Measurements from ENCODE around the gene DLG1.

The DLG1 gene

DNA sequence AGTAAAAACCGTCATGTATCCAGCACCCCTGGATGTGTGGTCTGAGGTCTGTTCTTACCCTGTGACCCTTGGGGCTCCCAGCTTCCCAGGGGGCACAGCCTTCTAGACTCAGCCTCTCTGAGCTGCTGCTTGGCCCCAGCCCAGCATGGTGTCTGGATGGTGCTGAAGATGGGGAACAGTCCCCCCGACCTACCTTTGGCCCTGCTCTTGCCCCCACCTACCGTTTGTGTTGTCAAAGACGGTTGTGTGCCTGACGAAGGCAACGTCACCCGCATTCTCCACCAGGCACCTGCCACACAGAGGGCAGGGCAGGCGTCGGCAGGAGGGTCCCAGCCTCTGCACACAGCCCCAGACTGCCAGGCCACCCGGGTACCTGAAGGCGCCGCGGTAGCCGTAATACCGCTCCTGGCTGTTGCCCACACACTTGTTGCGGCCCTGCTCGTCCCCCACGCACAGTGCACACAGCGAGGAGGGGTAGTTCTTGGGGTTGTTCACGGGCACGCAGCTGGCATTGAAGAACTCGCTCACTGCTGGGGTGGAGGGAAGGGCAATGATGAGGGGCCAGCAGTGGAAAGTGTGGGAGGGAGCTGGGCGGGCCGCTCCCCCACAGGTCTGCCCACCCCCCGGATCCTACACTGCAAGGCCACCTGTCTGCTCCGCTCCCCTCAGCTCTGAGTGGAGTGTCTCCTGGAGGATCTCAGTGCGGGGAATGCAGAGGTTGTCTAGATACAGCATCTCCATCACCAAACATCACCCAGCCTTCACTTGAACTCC, 289.8 kb downstream of the DLG1 start:
- DNase-seq = no peak

DNA sequence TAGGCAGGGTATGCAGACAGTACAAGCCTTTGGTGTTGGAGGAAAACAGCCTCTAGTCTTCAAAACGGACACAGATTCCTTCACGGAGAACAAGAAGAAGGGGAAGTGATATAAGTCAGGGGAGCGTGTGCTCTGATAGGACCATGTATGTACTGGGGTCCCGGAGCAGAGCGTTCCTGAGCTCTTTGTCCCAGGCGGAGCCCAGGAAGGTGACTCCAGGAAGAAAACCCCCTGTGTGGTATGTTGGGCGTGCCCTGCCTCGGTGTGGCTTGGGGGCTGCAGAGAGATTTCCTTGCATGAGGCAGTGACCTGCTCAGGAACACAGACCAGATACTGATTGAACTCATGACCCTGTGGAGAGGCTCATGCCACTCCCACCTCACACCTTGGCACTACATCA, 290.5 kb downstream of the DLG1 start:
- no peak for DNase-seq

DNA sequence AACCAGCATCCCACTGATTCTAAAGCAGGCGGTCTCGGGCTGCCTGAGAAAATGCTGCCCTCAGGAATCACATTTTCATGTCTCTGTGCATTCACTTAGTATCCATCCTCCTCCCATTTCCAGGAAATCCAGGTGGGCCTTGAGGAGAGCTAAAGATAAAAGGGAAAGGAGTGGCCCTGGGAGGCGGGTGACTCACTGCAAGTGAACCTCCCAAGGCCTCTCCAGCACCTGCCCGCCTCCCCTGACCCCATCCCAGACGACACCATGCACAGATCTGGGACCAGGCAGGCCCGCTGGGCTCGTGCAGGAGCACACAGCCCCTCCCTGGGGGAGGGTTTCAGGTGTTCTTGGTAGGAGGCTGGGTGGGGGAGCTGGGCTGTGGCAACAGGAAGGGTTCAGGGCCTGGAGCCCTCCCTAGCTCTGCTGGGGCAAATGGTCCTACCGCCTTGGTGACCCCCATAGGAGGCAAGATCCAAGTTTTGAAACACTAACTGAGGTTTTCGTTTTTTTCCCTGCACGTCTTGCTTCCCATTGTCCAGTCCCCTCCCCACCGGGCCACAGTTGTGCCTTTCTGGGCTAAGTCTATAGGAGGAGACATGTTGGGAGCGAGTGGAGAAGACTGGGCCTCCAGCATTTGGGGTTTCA, 291.0 kb downstream of the DLG1 start:
- no peak for DNase-seq

DNA sequence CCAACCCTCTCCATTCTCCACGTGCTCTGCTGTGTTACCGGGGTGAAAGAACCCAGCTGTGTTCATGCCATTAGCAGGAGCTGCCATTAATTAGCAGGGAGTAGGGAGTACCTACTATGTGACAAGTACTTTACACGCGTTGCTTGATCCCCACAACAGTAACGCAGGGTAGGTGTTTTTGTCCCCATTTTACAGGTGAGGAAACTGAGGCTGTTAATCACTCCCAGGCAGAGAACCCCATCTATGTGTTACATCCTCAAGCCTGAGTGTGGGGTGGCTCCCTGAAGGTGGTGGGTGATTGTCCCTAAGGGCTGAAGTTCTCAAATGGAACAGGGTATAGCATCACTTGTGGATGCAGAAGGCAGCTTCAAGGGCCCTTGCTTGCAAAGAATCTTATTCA, 291.6 kb downstream of the DLG1 start:
- DNase-seq = no peak

DNA sequence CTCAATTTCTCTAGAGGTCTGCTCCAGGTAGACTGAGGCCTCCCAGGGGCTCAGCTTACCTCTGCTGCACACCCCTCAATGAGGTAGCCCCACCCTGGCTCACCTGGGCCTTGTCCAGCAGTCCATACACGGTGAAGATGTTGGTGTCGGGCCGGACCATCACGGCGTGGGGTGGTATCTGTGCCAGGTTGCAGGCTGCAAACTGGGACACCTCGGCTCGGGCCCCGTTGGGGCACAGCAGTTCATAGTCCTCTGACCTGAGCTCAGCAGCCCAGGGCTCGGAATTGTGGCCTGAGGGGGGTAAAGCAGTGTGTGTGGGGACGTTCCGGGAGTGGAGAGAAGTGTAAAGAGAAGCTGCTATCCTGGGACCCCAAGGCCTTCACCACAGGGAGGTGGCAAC, 292.0 kb downstream of the DLG1 start:
- no peak for DNase-seq

DNA sequence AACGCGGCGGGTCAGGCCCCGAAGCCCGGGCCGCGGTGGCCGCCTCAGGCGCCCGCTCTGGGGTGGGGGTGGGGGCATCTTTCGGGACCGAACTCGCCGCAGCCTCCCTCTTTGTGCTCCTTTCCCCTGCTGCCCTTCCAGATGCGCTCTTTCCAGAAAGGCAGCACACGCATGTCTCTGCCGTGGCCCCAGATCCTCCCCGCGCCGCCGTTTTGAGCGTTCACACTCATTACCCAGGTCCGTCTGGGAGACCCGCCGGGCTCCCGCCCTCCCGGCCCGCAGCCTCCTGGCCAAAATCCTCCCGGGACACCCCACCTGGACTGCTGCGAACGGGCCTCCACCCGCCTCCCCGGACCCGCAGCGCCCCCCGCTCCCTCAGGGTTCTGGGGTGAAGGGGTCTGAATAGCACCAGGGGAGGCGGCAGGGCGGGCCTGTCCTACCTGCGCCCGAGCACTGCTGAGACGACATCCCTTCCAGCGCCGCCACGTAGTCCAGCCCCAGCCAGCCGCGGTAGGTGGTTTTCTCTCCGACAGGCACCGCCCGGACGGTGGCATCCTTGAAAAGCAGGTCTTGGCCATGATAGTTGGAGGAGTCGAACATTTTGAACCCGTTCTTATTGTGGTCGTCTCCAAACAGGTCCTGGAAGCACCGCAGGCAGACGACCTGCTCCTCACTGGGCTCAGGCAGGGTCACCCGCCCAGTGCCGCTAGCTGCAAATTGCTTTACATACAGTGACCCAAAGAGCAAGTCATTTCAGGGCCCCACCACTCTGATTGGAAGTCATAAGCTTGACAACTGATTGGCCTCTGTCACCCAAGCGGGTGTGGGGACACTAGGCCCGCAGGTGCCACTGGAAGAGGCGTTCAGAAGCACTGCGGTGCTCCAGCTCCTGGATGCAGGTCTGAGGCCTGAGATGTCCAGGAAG, 294.7 kb downstream of the DLG1 start:
- DNase-seq = no peak

DNA sequence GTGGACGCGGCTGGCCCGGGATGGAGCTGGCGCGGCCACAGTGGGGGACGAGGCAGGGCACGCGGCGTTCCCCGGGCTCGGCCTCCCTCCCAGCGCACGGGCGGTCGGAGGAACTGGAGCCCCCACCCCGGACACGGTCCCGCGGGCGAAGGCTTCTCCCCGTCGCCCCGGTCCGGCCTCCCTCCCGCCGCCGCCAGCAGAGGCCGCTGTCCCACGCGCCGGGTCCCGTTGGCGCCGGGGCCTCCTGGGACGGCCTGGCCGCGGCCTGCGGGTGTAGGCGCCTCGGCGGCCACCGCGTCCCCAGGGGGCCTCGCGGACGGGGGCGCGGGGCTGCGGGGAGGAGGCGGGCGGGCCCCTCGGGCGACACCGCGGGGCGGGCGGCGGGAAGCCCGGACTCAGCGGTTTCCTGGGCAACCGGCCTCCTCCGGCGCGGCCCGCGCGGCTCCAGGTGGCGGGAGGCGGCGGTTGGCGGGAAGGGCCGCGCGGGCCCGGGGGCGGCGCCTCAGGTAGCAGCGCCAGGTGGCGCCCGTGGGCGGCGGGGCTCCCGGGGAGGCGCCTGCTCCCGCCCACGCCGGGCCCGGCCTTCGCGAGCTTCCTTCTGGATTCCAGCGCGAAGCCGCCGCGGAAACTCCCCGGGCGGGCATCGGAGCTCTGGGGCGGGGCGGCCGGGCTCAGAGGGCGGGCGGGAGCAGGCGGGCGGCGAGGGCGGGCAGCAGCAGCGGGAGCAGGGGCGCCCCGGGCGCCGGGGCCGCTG, 295.5 kb downstream of the DLG1 start:
- peak; percentile 68 for DNase-seq

DNA sequence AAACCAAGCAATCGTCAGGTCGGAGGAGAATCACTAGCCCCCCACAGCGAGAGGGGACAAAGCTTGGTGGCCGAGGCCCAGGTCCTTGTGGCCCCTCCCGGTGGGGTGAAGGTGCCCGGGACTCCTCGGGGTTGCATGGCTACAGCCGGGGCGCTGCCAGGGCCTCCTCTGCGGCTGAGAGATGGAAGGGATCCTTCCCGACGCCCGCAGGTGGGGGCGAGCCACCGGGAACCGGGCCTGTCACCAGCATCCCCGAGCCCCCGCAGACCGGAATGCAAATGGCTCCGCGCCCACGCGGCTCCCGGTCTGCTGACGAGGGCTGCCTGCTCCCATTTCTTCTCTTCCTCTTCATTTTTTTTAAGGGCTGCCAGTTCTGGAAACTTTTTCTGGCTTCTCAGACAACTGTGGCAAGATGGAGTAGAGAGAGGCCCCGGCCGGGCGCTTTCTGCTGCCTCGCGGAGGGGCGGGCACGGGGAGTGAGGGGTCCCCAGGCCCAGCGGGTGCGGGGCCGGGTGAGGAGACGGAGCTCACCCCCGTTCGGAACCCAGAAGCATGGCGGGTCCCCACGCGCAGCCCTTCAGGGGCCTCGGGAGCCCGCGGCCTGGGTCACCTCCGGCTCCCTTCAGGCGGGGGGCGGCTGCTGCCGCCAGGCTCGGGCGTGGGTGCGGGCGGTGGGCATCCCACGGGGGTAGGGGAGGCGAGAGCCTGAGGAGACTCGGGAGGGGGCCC, 296.3 kb downstream of the DLG1 start:
- no peak for DNase-seq

DNA sequence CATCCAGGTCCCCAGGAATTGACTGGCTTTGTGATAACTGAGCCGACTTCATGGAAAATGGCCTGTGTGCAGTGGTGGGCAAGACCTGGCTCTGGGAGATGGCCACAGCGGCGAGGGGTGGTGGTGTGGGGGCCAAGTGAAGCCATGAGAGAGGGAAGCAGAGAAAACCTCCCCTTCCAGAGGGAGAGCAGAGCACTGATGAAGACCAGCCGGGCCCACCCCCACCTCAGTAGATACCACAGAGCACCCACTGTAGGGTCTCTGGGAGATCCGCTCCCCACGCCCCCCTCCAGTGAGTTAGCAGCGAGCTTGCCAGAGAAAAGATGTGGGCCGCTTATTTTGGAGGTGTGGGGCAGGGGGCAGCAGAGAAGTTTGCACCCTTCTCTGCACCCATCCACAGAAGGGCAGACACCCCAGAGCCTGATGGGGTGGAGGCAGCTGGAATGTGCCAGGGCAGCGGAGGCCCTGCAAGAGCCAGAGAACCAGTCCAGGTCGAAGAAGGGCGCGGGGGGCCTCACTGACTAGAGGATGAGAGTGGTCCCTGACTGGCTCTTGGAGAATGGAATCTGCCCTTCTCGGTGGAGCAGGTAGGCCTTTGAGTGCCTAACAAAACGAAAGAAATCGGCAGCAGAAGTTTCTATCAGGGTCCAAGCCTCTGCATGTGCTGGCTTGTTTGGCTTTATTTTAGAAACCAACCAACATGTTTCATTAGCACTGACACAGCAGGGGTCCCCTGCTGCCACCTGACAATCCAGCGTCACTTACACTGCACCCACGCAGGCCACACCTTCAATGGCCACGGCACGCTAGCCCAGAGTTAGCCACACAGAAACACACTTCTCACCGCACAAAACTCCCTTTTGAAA, 297.1 kb downstream of the DLG1 start:
- DNase-seq = no peak

DNA sequence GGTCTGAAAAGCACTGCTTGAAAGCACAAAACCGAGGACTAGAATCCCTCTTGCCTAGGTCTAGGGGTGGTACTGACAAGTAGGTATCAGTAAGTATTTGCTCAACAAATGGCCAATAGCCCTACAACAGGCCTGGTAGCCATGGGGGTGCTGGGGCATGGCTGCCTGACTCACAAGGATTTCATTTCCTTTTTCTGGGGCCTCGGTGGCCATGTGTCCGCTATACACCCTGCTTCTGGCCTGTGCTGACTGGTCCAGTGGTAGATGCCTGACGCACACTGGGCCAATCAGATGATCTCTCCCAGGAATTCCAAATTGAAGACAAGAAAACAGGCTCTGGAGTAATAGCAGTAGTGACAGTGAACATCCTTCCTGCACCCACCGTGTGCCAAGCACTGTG, 298.2 kb downstream of the DLG1 start:
- no peak for DNase-seq

DNA sequence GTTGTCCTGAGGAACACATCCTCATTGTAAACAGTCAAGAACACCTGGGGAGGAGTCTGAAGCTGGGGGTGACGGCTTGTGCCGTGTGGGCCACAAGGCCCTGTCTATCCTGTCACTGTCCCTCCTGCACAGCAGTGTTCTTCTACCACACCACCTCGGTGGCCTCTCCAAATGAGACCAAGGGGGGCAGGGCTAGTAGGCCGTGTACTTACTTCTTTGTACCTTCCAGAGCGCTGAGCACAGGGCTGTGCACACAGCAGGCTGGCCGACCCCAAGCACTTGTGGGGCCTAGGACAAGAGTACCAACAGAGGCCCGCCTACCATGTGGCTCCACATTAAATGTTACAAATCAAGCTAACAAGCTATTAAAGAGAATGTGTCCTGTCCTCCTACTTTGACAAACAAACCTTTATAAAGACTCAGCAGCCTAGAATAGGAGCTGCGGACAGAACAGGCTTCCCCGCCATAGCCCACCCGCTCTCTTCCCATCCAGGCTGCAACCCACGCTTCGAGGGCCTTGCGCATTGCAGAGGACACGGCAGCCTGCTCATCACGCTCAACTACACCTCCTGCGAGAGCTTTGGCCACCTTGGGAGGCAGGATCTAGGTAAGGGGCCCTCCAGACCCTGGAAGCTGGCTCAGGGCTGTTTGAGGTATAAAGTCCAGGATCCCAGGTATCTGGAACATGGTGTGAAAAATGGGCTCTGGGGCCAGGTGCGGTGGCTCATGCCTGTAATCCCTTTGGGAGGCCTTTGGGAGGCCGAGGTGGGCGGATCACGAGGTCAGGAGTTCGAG, 299.2 kb downstream of the DLG1 start:
- no peak for DNase-seq

DNA sequence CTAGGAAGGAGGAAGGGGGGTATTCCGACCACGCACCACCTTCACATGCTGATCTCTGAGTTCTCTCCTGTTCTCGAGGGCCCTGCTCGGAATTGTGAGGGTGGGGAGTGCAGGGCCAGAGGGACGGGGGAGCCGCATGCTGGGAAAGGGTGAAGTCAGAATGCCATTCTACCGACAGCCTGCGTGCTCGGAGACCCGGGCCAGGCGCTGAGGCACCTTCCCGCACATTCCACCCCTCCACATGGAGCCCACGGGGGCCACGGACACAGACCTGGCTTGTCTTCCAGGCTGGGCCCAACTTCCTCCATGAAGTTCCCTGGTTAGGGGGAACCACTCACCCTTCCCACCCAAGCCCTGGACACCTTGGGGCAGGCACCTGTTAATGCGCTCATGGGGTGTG, 301.1 kb downstream of the DLG1 start:
- DNase-seq = no peak

DNA sequence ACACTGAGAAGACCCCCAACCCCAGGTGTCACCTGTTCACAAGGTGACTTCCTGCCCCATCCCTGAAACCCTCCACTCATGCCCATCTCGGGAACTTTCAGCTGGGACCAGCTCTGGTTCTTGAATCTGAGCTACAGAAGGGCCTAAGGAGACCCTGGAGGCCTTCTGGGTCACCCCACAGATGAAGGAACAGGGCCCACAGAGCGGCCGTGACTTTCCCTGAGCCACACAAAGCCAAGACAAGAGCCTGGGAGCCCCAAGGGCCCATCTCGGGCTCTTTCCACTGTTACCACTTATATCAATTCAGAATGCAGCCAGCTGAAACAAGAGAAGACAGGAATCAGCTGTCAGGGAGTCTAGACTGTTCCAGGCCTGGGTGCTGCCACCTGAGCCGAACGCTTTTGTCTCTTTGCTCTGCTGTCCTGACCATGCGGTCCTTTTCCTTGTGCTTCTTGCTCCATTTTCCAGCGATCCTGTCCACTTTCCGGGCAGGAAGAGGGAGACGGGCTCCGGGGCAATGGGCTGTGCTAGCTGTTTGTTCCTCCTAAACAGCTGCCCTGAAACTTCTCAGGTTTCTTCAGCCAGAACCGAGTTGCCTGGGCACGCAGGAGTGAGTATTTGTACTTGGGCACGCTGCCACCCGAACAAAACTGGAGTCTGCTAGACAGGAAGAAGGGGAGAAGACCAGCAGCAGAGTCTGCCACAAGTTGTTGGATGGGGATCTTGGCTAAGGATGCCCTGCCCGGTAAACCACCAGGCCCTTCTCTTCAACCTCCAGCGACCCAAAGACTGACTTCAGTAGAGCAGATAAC, 301.8 kb downstream of the DLG1 start:
- DNase-seq = no peak

DNA sequence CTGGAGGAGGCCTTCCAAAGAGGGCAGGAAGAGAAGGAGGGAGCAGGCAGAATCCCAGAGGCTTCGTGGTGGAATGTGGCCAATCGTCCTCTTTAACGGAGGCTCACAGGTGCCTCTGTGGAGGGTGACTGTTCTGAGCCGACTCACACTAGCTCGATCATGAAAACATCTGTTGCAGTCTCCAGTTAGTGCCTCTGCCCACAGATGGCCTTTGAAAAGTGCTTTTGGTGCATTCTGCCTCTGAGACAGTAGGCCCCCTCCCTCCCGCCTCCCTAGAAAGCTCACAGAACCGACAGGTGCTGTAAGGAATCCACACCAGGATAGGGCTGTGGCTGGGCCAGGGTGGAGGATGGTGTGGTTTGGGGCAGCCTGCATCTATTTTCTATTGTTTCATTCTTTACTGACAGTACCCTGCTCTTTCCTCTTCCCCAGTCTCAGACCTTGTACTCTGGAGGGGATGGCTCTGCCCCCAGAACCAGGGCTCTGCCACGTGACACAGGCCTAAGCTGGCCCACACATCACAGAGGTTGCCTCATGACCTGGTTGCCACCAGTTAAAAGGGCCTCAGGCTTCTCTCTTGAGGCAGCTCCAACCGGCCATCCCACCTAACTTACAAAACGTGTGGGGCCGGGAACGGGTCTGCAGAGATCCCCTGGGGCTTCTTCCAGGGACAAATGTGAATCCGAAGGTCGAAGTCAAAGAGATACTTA, 302.6 kb downstream of the DLG1 start:
- DNase-seq = no peak

DNA sequence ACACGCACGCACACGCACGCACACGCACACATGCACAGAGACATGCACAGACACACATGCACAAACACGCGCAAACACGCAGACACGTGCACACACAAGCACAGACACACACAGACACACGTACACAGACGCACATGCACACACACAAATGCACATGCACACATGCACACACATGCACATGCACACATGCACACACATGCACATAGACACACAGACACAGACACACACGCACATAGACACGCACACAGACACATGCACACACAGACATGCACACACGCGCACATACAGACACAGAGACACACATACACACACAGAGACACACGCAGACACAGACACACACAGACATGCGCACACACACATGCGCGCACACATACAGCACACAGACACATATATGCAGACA, 303.4 kb downstream of the DLG1 start:
- DNase-seq = no peak

DNA sequence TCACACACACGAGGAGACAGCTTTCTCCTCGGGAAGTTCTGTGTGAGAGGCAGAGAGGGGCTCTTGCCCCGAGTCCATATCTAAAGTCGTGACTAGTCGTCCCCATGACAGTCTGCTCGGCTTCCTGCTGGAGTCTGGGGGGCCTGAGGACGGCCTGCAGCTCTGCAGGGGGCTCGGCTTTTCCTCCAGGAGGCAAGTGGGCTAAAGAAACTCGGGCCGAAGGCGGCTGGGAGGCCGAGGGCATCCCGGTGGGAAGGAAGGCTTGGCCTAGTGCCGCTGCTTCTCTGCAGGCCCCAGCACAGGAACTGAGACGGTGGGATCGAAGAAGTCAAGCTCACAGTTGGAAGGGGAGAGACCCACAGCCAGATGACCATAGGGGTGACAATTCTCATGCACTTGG, 304.4 kb downstream of the DLG1 start:
- no peak for DNase-seq

Measured in activated gamma-delta T cell treated with Interleukin-2 at 50 U/mL for 16 hours (primary cell).